A673 (cell line): ENCODE data around the gene MATN4. TPM values are rescaled to one million over a fixed set of nuclear protein-coding genes. Genes with fewer than 3 reads are reported as not detected.

Source experiments
- BruUV-seq: library from RNA; stranded (reverse); fragments of 400-500 nt; replicated peaks from 2 replicates; lab custom pipeline; 2021; lab: Mats Ljungman, UMichigan
- CTCF ChIA-PET: fragments of 300-600 bp; sonication (Branson Sonifier 250); formaldehyde crosslinking; loops from one replicate; lab custom pipeline; 2022; ENCODE audit warnings: antibody characterized with exemption; lab: Charles Lee
- POLR2A ChIA-PET: fragments of 300-600 bp; sonication (Branson Sonifier 250); formaldehyde crosslinking; loops from one replicate; lab custom pipeline; 2022; ENCODE audit warnings: antibody characterized with exemption; ENCODE audit not compliant: low non-redundant PET; lab: Charles Lee
- DNase-seq: peaks from one replicate; pipeline ENCODE4 v3.0.0-alpha.2; 2015; ENCODE audit warnings: low spot score
- H3K27ac ChIP-seq: fragments of 200-600 bp; sonication (generic); 2 replicates; pipeline ENCODE4 v1.5.1; 2016; ENCODE audit warnings: mixed run types, low read depth, mild to moderate bottlenecking, mixed read lengths, antibody characterized with exemption, low read length; ENCODE audit not compliant: poor library complexity, severe bottlenecking
- H3K27me3 ChIP-seq: fragments of 200-600 bp; sonication (generic); replicated peaks from 2 replicates; pipeline ENCODE4 v1.6.1; 2017; ENCODE audit warnings: mixed run types, low read depth, mild to moderate bottlenecking, mixed read lengths, antibody characterized with exemption, low read length; ENCODE audit not compliant: insufficient read depth, poor library complexity
- H3K36me3 ChIP-seq: fragments of 200-600 bp; sonication (generic); 2 replicates; pipeline ENCODE4 v1.6.1; 2016; ENCODE audit warnings: mixed run types, mild to moderate bottlenecking, mixed read lengths, antibody characterized with exemption, low read length; ENCODE audit not compliant: insufficient read depth, poor library complexity, severe bottlenecking
- H3K4me1 ChIP-seq: fragments of 200-600 bp; sonication (generic); 2 replicates; pipeline ENCODE4 v1.6.1; 2017; ENCODE audit warnings: mixed run types, mild to moderate bottlenecking, mixed read lengths, antibody characterized with exemption, low read length; ENCODE audit not compliant: insufficient read depth, poor library complexity, severe bottlenecking
- H3K4me3 ChIP-seq: fragments of 200-600 bp; sonication (generic); 2 replicates; pipeline ENCODE4 v1.5.1; 2016; ENCODE audit warnings: low read depth, mixed run types, mild to moderate bottlenecking, mixed read lengths, low read length; ENCODE audit not compliant: poor library complexity, severe bottlenecking
- H3K9me3 ChIP-seq: fragments of 200-600 bp; sonication (generic); 2 replicates; pipeline ENCODE4 v1.6.1; 2016; ENCODE audit warnings: mixed run types, low read depth, mild to moderate bottlenecking, mixed read lengths, antibody characterized with exemption, low read length; ENCODE audit not compliant: poor library complexity, severe bottlenecking
- CTCF ChIP-seq: fragments of 300-800, 200-600 bp; sonication (generic); conservative IDR thresholded peaks from 2 replicates; pipeline ENCODE4 v1.5.1; 2017; ENCODE audit warnings: low read depth, mild to moderate bottlenecking, antibody characterized with exemption, low read length, moderate library complexity, mixed read lengths
- EZH2 ChIP-seq: fragments of 200-600 bp; sonication (generic); IDR thresholded peaks from 2 replicates; pipeline ENCODE4 v1.6.1; 2017; ENCODE audit warnings: borderline replicate concordance, low read depth, mild to moderate bottlenecking, mixed read lengths, antibody characterized with exemption, low read length; ENCODE audit not compliant: poor library complexity, severe bottlenecking
- intact Hi-C: fragments of 100-400 bp; cut with micrococcal nuclease; formaldehyde crosslinking; loops from one replicate; pipeline ENCODE4 v1.10.0; 2022; ENCODE audit not compliant: unreplicated experiment
- total RNA-seq: library from RNA; stranded (reverse); gene quantifications from 2 replicates; pipeline ENCODE4 v1.2.3, GENCODE V29; 2021

Gene MATN4
- total RNA-seq, 1 experiment from 2014 or later, result 0.28 TPM

- Histone ChIP-seq H3K27ac (no peak overlapping the region), H3K9me3 (no peaks in the 10 kb centered on the region), H3K4me1 (peaks cover 1% of the 10 kb centered on the region), H3K27me3 (peaks cover 4% of the 10 kb centered on the region), H3K4me3 (no peak overlapping the region), H3K36me3 (no peaks in the 10 kb centered on the region)
- intact Hi-C loops, result no loop called here
- no peak for DNase-seq
- CTCF ChIA-PET, result interaction anchor here (0.5 kb wide), 1 partner anchor 951 kb away, joined by 6 read pairs; no protein-coding TSS in a partner anchor
- no TSS peak for BruUV-seq
- POLR2A ChIA-PET, result no interaction called here
- TF ChIP-seq CTCF (no peak), EZH2 (no peak)
Measured at GRCh38 chr20:45313943-45314342, 5.8 kb upstream of the MATN4 start.

- H3K4me3 ChIP-seq, result no peak overlapping the region
- no TSS peak for BruUV-seq
- intact Hi-C loops, result no loop called here
- no peaks in the 10 kb centered on the region for H3K36me3 ChIP-seq
- TF ChIP-seq CTCF (no peak), EZH2 (no peak)
- H3K9me3 ChIP-seq, result no peaks in the 10 kb centered on the region
- H3K27me3 ChIP-seq, result peaks cover 4% of the 10 kb centered on the region
- no peak for DNase-seq
- no peak overlapping the region for H3K27ac ChIP-seq
- CTCF ChIA-PET, result no interaction called here
- POLR2A ChIA-PET, result no interaction called here
- no peaks in the 10 kb centered on the region for H3K4me1 ChIP-seq
Measured at GRCh38 chr20:45313065-45313695, 5.1 kb upstream of the MATN4 start.

- intact Hi-C loops, result no loop called here
- no TSS peak for BruUV-seq
Measured at GRCh38 chr20:45312241-45312640, 4.1 kb upstream of the MATN4 start.

More at GRCh38 chr20:45312241-45312640, 4.1 kb upstream of the MATN4 start:
- no peaks in the 10 kb centered on the region for H3K4me1 ChIP-seq
- H3K27ac ChIP-seq, result no peak overlapping the region
- ChIA-PET POLR2A (no interaction called here), CTCF (interaction anchor here (0.5 to 1.5 kb wide), 9 partner anchors 11 to 268 kb away, joined by 3 to 9 read pairs (median 3); partner anchors contain the start of gene WFDC12)
- no peaks in the 10 kb centered on the region for H3K36me3 ChIP-seq
- H3K27me3 ChIP-seq, result peaks cover 4% of the 10 kb centered on the region
- H3K4me3 ChIP-seq, result no peak overlapping the region
- TF ChIP-seq EZH2 (no peak), CTCF (no peak)
- H3K9me3 ChIP-seq, result no peaks in the 10 kb centered on the region
- DNase-seq, result no peak
